Measurements from ENCODE around the gene SEC61A1.

SEC61A1 gene

GRCh38 chr3:128051837-128052594, at the start of gene SEC61A1:
Gene SEC61A1, plus strand, starts transcription at chr3:128052437. Its CDS starts 116 bp downstream, at chr3:128052553.
- H4K20me1 ChIP-seq (ENCODE audit: insufficient read depth), result peaks cover 13% of the 10 kb centered on the region; the same call in 1 of the 2 replicates
- peaks cover 18% of the 10 kb centered on the region for H3K36me3 ChIP-seq (ENCODE audit: insufficient read depth)
- H3K27me3 ChIP-seq (ENCODE audit: insufficient read depth, low read depth), result no peaks in the 10 kb centered on the region
- TF ChIP-seq, protein P1, sequence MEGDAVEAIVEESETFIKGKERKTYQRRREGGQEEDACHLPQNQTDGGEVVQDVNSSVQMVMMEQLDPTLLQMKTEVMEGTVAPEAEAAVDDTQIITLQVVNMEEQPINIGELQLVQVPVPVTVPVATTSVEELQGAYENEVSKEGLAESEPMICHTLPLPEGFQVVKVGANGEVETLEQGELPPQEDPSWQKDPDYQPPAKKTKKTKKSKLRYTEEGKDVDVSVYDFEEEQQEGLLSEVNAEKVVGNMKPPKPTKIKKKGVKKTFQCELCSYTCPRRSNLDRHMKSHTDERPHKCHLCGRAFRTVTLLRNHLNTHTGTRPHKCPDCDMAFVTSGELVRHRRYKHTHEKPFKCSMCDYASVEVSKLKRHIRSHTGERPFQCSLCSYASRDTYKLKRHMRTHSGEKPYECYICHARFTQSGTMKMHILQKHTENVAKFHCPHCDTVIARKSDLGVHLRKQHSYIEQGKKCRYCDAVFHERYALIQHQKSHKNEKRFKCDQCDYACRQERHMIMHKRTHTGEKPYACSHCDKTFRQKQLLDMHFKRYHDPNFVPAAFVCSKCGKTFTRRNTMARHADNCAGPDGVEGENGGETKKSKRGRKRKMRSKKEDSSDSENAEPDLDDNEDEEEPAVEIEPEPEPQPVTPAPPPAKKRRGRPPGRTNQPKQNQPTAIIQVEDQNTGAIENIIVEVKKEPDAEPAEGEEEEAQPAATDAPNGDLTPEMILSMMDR (conservative IDR thresholded peaks at IDR 0.05; ENCODE audit: low read depth, low read length), result no peak
- H3K79me2 ChIP-seq (ENCODE audit: insufficient read depth, low read depth), result peaks cover 46% of the 10 kb centered on the region
- peak within 1 kb of the TSS; percentile 98 for H3K4me2 ChIP-seq
- peak within 1 kb of the TSS; percentile 100 for H3K9ac ChIP-seq
- peak within 1 kb of the TSS; percentile 85 for H3K27ac ChIP-seq
- H3K4me1 ChIP-seq (ENCODE audit: low read depth, poor library complexity, severe bottlenecking), result peaks cover 40% of the 10 kb centered on the region
- H3K4me3 ChIP-seq (IDR thresholded peaks at IDR 0.05; ENCODE audit: insufficient read depth, low read depth, low read length), result peak within 1 kb of the TSS; percentile 97
- H2AFZ ChIP-seq (ENCODE audit: low read depth), result peak within 1 kb of the TSS; percentile 96

GRCh38 chr3:128004661-128005060, 47.6 kb upstream of the SEC61A1 start:
- H3K4me1 ChIP-seq (ENCODE audit: low read depth, poor library complexity, severe bottlenecking), result no peaks in the 10 kb centered on the region
- no peaks in the 10 kb centered on the region for H4K20me1 ChIP-seq (ENCODE audit: insufficient read depth)
- TF ChIP-seq, protein P1 (conservative IDR thresholded peaks at IDR 0.05; ENCODE audit: low read depth, low read length), result no peak
- no peaks in the 10 kb centered on the region for H3K79me2 ChIP-seq (ENCODE audit: insufficient read depth, low read depth)
- no peak overlapping the region for H3K4me2 ChIP-seq
- no peaks in the 10 kb centered on the region for H3K36me3 ChIP-seq (ENCODE audit: insufficient read depth)
- no peak overlapping the region for H2AFZ ChIP-seq (ENCODE audit: low read depth)
- no peak overlapping the region for H3K9ac ChIP-seq
- H3K4me3 ChIP-seq (IDR thresholded peaks at IDR 0.05; ENCODE audit: insufficient read depth, low read depth, low read length), result no peak overlapping the region
- H3K27me3 ChIP-seq (ENCODE audit: insufficient read depth, low read depth), result no peaks in the 10 kb centered on the region
- no peak overlapping the region for H3K27ac ChIP-seq

DNA sequence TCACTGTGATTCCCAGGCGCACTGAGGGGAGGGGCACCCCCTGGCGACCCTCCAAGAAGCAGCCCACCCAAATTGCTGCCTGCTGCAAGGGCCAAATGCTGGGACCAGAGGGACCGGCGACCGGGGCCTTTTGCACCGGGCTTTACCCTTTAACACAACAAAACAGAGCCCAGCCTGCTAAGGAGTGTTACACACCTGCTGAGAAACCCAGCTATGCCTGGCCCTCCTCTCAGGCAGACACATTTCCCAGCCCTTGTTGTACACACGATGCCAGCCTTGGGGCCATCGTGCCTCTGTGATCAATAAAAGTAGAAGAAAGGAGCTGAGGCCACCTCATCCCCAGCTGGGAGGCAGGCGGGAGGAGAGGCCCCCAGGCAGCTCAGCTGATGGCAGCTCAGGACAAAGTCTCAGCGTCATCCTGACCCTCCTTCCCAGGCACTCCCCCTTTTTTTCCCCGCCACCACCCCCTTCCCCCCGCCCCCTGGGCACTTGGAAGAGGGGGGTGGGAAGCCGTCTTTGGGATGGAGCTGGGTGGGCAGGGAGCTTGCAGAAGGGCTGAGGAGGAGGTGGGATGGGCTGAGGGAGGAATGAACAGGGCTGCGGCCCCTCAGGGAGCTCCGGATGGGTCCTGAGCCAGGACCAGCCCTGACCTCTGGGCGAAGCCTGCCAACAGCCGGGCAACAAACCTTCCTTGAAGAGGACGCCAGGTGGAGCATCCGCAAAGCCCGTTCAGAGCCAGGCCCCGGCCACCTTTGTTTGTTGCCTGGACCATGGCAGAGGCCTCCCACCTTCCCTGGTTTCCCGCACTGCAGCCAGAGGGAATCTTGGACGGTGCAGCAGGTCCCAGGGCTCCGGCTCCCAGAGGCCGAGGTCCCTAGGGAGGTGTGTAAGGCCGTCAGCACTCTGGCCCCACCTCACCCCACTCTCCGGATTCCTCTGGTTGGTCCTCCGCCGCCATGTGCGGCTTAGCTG, 45.9 kb upstream of the SEC61A1 start:
- Histone ChIP-seq H2AFZ (ENCODE audit: low read depth) (no peak overlapping the region), H3K4me1 (ENCODE audit: low read depth, poor library complexity, severe bottlenecking) (no peaks in the 10 kb centered on the region), H3K79me2 (ENCODE audit: insufficient read depth, low read depth) (no peaks in the 10 kb centered on the region), H3K9ac (no peak overlapping the region), H3K4me2 (no peak overlapping the region), H3K4me3 (IDR thresholded peaks at IDR 0.05; ENCODE audit: insufficient read depth, low read depth, low read length) (no peak overlapping the region), H3K27me3 (ENCODE audit: insufficient read depth, low read depth) (no peaks in the 10 kb centered on the region), H3K27ac (no peak overlapping the region), H4K20me1 (ENCODE audit: insufficient read depth) (no peaks in the 10 kb centered on the region), H3K36me3 (ENCODE audit: insufficient read depth) (no peaks in the 10 kb centered on the region)
- TF ChIP-seq, protein P1 (conservative IDR thresholded peaks at IDR 0.05; ENCODE audit: low read depth, low read length), result no peak

DNA sequence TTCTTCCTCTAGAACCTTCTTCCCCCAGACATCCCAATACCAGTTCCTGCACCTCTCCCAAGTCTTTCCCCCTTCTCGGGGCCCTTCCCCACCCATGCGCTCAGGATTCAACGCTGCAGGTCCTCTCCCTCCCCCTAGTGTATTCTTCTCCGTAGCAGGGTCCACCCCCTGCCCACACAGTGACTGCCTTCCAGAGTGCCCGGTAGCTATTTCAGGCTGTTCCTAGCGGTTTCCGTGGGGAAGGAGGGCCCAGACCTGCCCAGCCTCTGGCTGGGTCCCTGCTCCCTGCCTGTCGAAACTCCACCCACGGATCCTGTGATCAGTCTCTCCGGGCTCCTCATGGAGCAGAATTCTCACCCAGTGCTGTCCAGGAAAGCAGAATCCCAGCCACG, 45.2 kb upstream of the SEC61A1 start:
- H3K4me3 ChIP-seq (IDR thresholded peaks at IDR 0.05; ENCODE audit: insufficient read depth, low read depth, low read length), result no peak overlapping the region
- H3K27me3 ChIP-seq (ENCODE audit: insufficient read depth, low read depth), result no peaks in the 10 kb centered on the region
- H4K20me1 ChIP-seq (ENCODE audit: insufficient read depth), result no peaks in the 10 kb centered on the region
- no peaks in the 10 kb centered on the region for H3K4me1 ChIP-seq (ENCODE audit: low read depth, poor library complexity, severe bottlenecking)
- no peaks in the 10 kb centered on the region for H3K36me3 ChIP-seq (ENCODE audit: insufficient read depth)
- H3K9ac ChIP-seq, result no peak overlapping the region
- no peak overlapping the region for H3K4me2 ChIP-seq
- no peaks in the 10 kb centered on the region for H3K79me2 ChIP-seq (ENCODE audit: insufficient read depth, low read depth)
- no peak overlapping the region for H2AFZ ChIP-seq (ENCODE audit: low read depth)
- no peak overlapping the region for H3K27ac ChIP-seq
- TF ChIP-seq, protein P1 (conservative IDR thresholded peaks at IDR 0.05; ENCODE audit: low read depth, low read length), result no peak

All from KMS-11 (cell line).